HL-60 (cell line): ENCODE results near the gene TSHZ2.

ENCODE experiments used
- GABPA ChIP-seq: IDR thresholded peaks from 2 replicates; pipeline ENCODE4 v1.6.1; 2012; ENCODE audit warnings: low read depth
- POLR2AphosphoS5 ChIP-seq: IDR thresholded peaks from 2 replicates; pipeline ENCODE4 v1.6.1; 2012; ENCODE audit warnings: low read depth
- SPI1 ChIP-seq: IDR thresholded peaks from 2 replicates; pipeline ENCODE4 v1.6.1; 2012; ENCODE audit warnings: low read depth, mild to moderate bottlenecking, borderline replicate concordance
- TF ChIP-seq, protein P1 (sequence below): IDR thresholded peaks from one replicate; pipeline ENCODE4 v1.5.1; 2011; ENCODE audit warnings: low read length, control low read depth, inconsistent platforms; ENCODE audit not compliant: insufficient read depth
- TF ChIP-seq, protein P2 (sequence below): IDR thresholded peaks from 2 replicates; pipeline ENCODE4 v1.6.1; 2012; ENCODE audit warnings: low read depth; ENCODE audit not compliant: insufficient replicate concordance

DNA sequence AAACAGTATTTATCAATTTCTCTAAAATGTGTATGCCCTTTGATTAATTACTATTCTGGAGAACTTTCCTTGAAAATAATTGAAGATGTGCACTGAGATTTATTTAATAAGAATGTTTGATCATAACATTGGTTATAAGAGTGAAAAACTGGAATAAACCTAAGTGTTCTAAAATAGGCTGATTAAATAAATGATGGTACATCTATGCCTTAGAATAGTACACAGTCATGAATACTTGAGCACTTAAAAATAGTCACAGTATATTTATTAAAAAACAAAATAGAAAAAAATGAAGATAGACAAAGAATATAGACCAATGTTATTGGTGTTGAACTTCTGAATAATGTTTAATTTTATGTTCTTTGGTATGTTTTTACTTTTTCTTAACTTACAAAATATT, 528.5 kb downstream of the TSHZ2 start:
- TF ChIP-seq, protein P1, sequence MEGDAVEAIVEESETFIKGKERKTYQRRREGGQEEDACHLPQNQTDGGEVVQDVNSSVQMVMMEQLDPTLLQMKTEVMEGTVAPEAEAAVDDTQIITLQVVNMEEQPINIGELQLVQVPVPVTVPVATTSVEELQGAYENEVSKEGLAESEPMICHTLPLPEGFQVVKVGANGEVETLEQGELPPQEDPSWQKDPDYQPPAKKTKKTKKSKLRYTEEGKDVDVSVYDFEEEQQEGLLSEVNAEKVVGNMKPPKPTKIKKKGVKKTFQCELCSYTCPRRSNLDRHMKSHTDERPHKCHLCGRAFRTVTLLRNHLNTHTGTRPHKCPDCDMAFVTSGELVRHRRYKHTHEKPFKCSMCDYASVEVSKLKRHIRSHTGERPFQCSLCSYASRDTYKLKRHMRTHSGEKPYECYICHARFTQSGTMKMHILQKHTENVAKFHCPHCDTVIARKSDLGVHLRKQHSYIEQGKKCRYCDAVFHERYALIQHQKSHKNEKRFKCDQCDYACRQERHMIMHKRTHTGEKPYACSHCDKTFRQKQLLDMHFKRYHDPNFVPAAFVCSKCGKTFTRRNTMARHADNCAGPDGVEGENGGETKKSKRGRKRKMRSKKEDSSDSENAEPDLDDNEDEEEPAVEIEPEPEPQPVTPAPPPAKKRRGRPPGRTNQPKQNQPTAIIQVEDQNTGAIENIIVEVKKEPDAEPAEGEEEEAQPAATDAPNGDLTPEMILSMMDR = no peak
- no peak for TF ChIP-seq POLR2AphosphoS5
- TF ChIP-seq GABPA = no peak
- TF ChIP-seq, protein P2, sequence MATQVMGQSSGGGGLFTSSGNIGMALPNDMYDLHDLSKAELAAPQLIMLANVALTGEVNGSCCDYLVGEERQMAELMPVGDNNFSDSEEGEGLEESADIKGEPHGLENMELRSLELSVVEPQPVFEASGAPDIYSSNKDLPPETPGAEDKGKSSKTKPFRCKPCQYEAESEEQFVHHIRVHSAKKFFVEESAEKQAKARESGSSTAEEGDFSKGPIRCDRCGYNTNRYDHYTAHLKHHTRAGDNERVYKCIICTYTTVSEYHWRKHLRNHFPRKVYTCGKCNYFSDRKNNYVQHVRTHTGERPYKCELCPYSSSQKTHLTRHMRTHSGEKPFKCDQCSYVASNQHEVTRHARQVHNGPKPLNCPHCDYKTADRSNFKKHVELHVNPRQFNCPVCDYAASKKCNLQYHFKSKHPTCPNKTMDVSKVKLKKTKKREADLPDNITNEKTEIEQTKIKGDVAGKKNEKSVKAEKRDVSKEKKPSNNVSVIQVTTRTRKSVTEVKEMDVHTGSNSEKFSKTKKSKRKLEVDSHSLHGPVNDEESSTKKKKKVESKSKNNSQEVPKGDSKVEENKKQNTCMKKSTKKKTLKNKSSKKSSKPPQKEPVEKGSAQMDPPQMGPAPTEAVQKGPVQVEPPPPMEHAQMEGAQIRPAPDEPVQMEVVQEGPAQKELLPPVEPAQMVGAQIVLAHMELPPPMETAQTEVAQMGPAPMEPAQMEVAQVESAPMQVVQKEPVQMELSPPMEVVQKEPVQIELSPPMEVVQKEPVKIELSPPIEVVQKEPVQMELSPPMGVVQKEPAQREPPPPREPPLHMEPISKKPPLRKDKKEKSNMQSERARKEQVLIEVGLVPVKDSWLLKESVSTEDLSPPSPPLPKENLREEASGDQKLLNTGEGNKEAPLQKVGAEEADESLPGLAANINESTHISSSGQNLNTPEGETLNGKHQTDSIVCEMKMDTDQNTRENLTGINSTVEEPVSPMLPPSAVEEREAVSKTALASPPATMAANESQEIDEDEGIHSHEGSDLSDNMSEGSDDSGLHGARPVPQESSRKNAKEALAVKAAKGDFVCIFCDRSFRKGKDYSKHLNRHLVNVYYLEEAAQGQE = no peak
- TF ChIP-seq SPI1 = no peak
